Right lobe of liver (tissue), 6 donors: ENCODE data around the gene BOD1. TPM values are rescaled to one million over a fixed set of nuclear protein-coding genes. Genes with fewer than 3 reads are reported as not detected.
A peak's percentile ranks its signal among the peaks of the same experiment; 100 is the strongest.

Experiments used
- ATAC-seq, 4 donors: fragments of 200-7000 bp; cut with Tn5 transposase; one replicate each; pipeline ENCODE4 v1.9.1; 2020; ENCODE audit warnings: mild to moderate bottlenecking in 4 of 4, moderate library complexity in 4 of 4
- DNase-seq, 3 donors: peaks; one replicate each; pipeline ENCODE4 v3.0.0-alpha.2; 2020
- H3K27ac ChIP-seq, 3 donors: fragments of 200-600 bp; one replicate each; pipeline ENCODE4 v1.8.0; 2022
- H3K27me3 ChIP-seq, 2 donors: fragments of 200-600 bp; one replicate each; pipeline ENCODE4 v1.8.0; 2022
- H3K36me3 ChIP-seq, 4 donors: fragments of 200-600 bp; sonication (generic) in 1 of 4; one replicate each; pipeline versions ENCODE4 v1.5.1 to v1.8.0; 2017 to 2022; ENCODE audit warnings: control low read depth in 1 of 4
- H3K4me1 ChIP-seq, 4 donors: fragments of 200-600 bp; sonication (generic) in 1 of 4; one replicate each; pipeline versions ENCODE4 v1.5.1 to v1.8.0; 2017 to 2022; ENCODE audit warnings: control low read depth in 1 of 4
- H3K4me3 ChIP-seq, 3 donors: fragments of 200-600 bp; one replicate each; pipeline ENCODE4 v1.8.0; 2022
- H3K9me3 ChIP-seq, 4 donors: fragments of 200-600 bp; sonication (generic) in 1 of 4; one replicate each; pipeline versions ENCODE4 v1.5.1 to v1.8.0; 2017 to 2022; ENCODE audit warnings: control low read depth in 1 of 4
- CTCF ChIP-seq, 4 donors: fragments of 200-600 bp in 3 of 4; fragments of 450-650 bp in 1 of 4; IDR thresholded peaks; one replicate each; pipeline versions ENCODE4 v1.5.1 to v1.8.0; 2016 to 2022; ENCODE audit warnings: antibody characterized with exemption in 4 of 4, mild to moderate bottlenecking in 2 of 4
- POLR2A ChIP-seq: fragments of 450-650 bp; IDR thresholded peaks from one replicate; pipeline ENCODE4 v1.6.1; 2017; ENCODE audit warnings: antibody characterized with exemption, mild to moderate bottlenecking
- WGBS: methylation state at CpG from one replicate; pipeline ENCODE4 v1.1.6; 2018; ENCODE audit warnings: low coverage, low lambda C conversion rate; ENCODE audit not compliant: insufficient coverage; ENCODE audit errors: missing lambda C conversion rate; 5-methylcytosine and 5-hydroxymethylcytosine counted together
- intact Hi-C, 2 donors: fragments of 100-400 bp; cut with DNase I; formaldehyde crosslinking; loops; one replicate each; pipeline versions ENCODE4 v1.11.2 to v1.14.1; 2022
- total RNA-seq, 6 experiments: library from RNA; depleted of rRNA in 2 of 6; stranded (reverse); fragments of >200 nt in 2 of 6; fragmentation: NEBNext Ultra II Directional in 3 of 6; extraction: Animal tissue kit (Norgen Biotek cat#: 25700) in 3 of 6; gene quantifications; one replicate each; pipeline versions ENCODE4 v1.1.0 to v1.2.4, GENCODE V29; 2016 to 2023
- donor health status: DM: no; HTN: yes; CAD: no.
- donor health status: DM: no; HTN: no; CAD: no.
- donor health status: DM: no; HTN: no; CAD: no.
- donor health status: DM: no; HTN: yes; CAD: no.
- donor health status: DM: no; HTN: yes; CAD: no.

Gene BOD1
- total RNA-seq, 6 experiments from 2014 or later: 15.3 to 24.3 (median 19.2) TPM

- TF ChIP-seq POLR2A: no peak
- TF ChIP-seq CTCF (IDR thresholded peaks at IDR 0.05): no peak
- DNase-seq: no peak
- intact Hi-C loops: loop anchor here (5.0 to 10.0 kb wide), 2 partner anchors 280 to 282 kb away; no protein-coding TSS in a partner anchor
- WGBS: 61% methylated on average over 3 of the region's 3 CpGs
- Histone ChIP-seq H3K9me3 (no peaks in the 10 kb centered on the region), H3K4me1 (no peaks in the 10 kb centered on the region), H3K36me3 (no peaks in the 10 kb centered on the region), H3K27me3 (no peaks in the 10 kb centered on the region), H3K27ac (no peak overlapping the region), H3K4me3 (no peak overlapping the region)
- ATAC-seq: no peak
These were observed 39.3 kb downstream of the BOD1 start for GRCh38 chr5:173577166-173577565.

- intact Hi-C loops: loop anchor here (5.0 to 10.0 kb wide), 2 partner anchors 279 to 281 kb away; no protein-coding TSS in a partner anchor
- ATAC-seq (no peak), DNase-seq (peak in 1 of 3 donors; percentile 6)
- H3K36me3 ChIP-seq: no peaks in the 10 kb centered on the region
- no peaks in the 10 kb centered on the region for H3K9me3 ChIP-seq
- H3K4me1 ChIP-seq: no peaks in the 10 kb centered on the region
- H3K4me3 ChIP-seq: no peak overlapping the region
- 81% methylated on average over 4 of the region's 6 CpGs for WGBS
- TF ChIP-seq POLR2A (no peak), CTCF (IDR thresholded peaks at IDR 0.05) (no peak)
- no peaks in the 10 kb centered on the region for H3K27me3 ChIP-seq
- no peak overlapping the region for H3K27ac ChIP-seq
These were observed 40.5 kb downstream of the BOD1 start for GRCh38 chr5:173575985-173576384.

- Histone ChIP-seq H3K36me3 (no peaks in the 10 kb centered on the region), H3K4me3 (no peak overlapping the region), H3K27me3 (no peaks in the 10 kb centered on the region), H3K4me1 (no peaks in the 10 kb centered on the region), H3K9me3 (no peaks in the 10 kb centered on the region), H3K27ac (no peak overlapping the region)
- ATAC-seq (no peak), DNase-seq (peak in 1 of 3 donors; percentile 25)
- no peak for TF ChIP-seq POLR2A
- no peak for TF ChIP-seq CTCF (IDR thresholded peaks at IDR 0.05)
- intact Hi-C loops: loop anchor here (5.0 to 10.0 kb wide), 2 partner anchors 278 to 280 kb away; no protein-coding TSS in a partner anchor
- 59% methylated on average over 7 of the region's 8 CpGs for WGBS
These were observed 41.5 kb downstream of the BOD1 start for GRCh38 chr5:173574983-173575382.

GRCh38 chr5:173573126-173573960, 43.1 kb downstream of the BOD1 start:
- 28% methylated on average over 30 of the region's 35 CpGs for WGBS
- Histone ChIP-seq H3K4me3 (no peak overlapping the region), H3K36me3 (no peaks in the 10 kb centered on the region), H3K9me3 (no peaks in the 10 kb centered on the region), H3K27ac (no peak overlapping the region), H3K4me1 (no peaks in the 10 kb centered on the region), H3K27me3 (no peaks in the 10 kb centered on the region)
- intact Hi-C loops: loop anchor here in 1 of 2 donors (10.0 kb wide), 1 partner anchor 279 kb away; no protein-coding TSS in a partner anchor
- no peak for TF ChIP-seq POLR2A
- peak; percentile 88 to 99 (median 98) for TF ChIP-seq CTCF (IDR thresholded peaks at IDR 0.05)
- peak; percentile 94 to 99 (median 98) for ATAC-seq
- peak; percentile 81 to 83 (median 82) for DNase-seq
